HG02610 (cell line): Measurements from ENCODE around the gene UGT1A5.

Source experiments
- ATAC-seq: cut with Tn5 transposase; IDR thresholded peaks from one replicate; pipeline ENCODE4 v1.9.1; 2021; ENCODE audit warnings: mild to moderate bottlenecking, moderate library complexity; ENCODE audit not compliant: unreplicated experiment

The UGT1A5 gene

GRCh38 chr2:233822101-233822771 is 109.5 kb downstream of the UGT1A5 start:
- ATAC-seq = no peak
